ENCODE results near the gene BMPR1B.

The BMPR1B gene

DNA sequence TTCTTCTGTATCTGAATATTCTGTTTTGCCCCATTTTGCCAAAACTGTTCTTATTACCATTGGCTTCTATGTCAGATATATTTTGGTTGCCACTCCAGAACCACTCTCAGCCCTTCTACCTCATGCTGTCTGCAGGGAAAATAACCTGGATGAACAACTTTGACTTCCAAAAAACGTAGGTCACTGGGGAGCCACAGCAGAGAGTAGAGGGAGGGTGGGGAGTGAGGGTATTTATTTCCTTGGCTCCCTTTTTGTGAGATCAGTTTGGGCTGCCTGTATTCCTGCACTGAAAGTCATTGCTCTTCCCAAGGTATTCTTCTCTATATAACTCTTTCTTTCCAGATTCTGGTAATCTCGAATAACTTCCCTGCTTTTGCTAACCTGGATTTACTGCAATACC, 6.3 kb downstream of the BMPR1B start:
- H3K9ac ChIP-seq (ENCODE audit: low read depth, low read length), result no peak overlapping the region
- peaks cover 28% of the 10 kb centered on the region for H3K4me1 ChIP-seq (ENCODE audit: insufficient read depth, low read length)
- peaks cover 2% of the 10 kb centered on the region for H3K27me3 ChIP-seq (ENCODE audit: insufficient read depth, low read length, poor library complexity)
- H3K36me3 ChIP-seq (ENCODE audit: insufficient read depth, low read length), result no peaks in the 10 kb centered on the region
- no peak overlapping the region for H3K4me2 ChIP-seq (ENCODE audit: insufficient read depth, low read length)
- DNase-seq, result no peak
- TF ChIP-seq EZH2 (IDR thresholded peaks at IDR 0.05; ENCODE audit: borderline replicate concordance, low read depth, low read length, severe bottlenecking), result no peak
- TF ChIP-seq, protein P1, sequence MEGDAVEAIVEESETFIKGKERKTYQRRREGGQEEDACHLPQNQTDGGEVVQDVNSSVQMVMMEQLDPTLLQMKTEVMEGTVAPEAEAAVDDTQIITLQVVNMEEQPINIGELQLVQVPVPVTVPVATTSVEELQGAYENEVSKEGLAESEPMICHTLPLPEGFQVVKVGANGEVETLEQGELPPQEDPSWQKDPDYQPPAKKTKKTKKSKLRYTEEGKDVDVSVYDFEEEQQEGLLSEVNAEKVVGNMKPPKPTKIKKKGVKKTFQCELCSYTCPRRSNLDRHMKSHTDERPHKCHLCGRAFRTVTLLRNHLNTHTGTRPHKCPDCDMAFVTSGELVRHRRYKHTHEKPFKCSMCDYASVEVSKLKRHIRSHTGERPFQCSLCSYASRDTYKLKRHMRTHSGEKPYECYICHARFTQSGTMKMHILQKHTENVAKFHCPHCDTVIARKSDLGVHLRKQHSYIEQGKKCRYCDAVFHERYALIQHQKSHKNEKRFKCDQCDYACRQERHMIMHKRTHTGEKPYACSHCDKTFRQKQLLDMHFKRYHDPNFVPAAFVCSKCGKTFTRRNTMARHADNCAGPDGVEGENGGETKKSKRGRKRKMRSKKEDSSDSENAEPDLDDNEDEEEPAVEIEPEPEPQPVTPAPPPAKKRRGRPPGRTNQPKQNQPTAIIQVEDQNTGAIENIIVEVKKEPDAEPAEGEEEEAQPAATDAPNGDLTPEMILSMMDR (IDR thresholded peaks at IDR 0.05; ENCODE audit: borderline replicate concordance, extremely low read depth, low read length, poor library complexity, severe bottlenecking), result no peak
- no peak overlapping the region for H3K27ac ChIP-seq (ENCODE audit: low read length)
- H3K79me2 ChIP-seq (ENCODE audit: insufficient read depth, low read length), result no peaks in the 10 kb centered on the region
- H2AFZ ChIP-seq (ENCODE audit: low read depth, low read length), result no peak overlapping the region
- no peak overlapping the region for H3K4me3 ChIP-seq (ENCODE audit: low read depth in 1 of 2, low read length in 2 of 2)
- H3K9me3 ChIP-seq (ENCODE audit: insufficient read depth, low read length, severe bottlenecking), result no peaks in the 10 kb centered on the region
- no peaks in the 10 kb centered on the region for H4K20me1 ChIP-seq (ENCODE audit: insufficient read depth, low read length)
- no peak for ATAC-seq (ENCODE audit: insufficient read depth, low read depth)

DNA sequence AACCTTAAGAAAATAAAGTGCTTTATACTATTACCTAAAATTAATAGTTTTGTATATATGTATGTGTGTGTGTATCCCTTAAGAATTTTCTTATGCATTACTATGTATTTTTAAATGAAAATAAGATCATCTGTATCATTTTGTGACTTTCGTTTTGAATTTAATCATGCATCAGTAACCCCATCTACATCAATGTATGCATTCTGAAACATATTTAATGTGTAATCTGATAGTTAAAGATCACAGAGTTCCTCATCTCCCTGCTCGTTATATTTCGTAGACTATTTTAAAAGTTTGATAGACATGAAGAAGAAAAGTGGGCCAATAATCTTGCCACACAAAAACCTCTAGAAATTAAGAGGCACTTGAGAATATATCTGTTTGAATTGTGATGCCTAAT, 7.4 kb downstream of the BMPR1B start:
- Histone ChIP-seq H3K4me1 (ENCODE audit: insufficient read depth, low read length) (peaks cover 17% of the 10 kb centered on the region), H4K20me1 (ENCODE audit: insufficient read depth, low read length) (no peaks in the 10 kb centered on the region), H3K79me2 (ENCODE audit: insufficient read depth, low read length) (no peaks in the 10 kb centered on the region), H3K4me3 (ENCODE audit: low read depth in 1 of 2, low read length in 2 of 2) (no peak overlapping the region), H3K4me2 (ENCODE audit: insufficient read depth, low read length) (no peak overlapping the region), H3K27ac (ENCODE audit: low read length) (no peak overlapping the region), H3K9me3 (ENCODE audit: insufficient read depth, low read length, severe bottlenecking) (no peaks in the 10 kb centered on the region), H3K27me3 (ENCODE audit: insufficient read depth, low read length, poor library complexity) (no peaks in the 10 kb centered on the region), H3K36me3 (ENCODE audit: insufficient read depth, low read length) (no peaks in the 10 kb centered on the region), H2AFZ (ENCODE audit: low read depth, low read length) (no peak overlapping the region), H3K9ac (ENCODE audit: low read depth, low read length) (no peak overlapping the region)
- DNase-seq (no peak), ATAC-seq (ENCODE audit: insufficient read depth, low read depth) (no peak)
- TF ChIP-seq, protein P1 (IDR thresholded peaks at IDR 0.05; ENCODE audit: borderline replicate concordance, extremely low read depth, low read length, poor library complexity, severe bottlenecking), result no peak
- no peak for TF ChIP-seq EZH2 (IDR thresholded peaks at IDR 0.05; ENCODE audit: borderline replicate concordance, low read depth, low read length, severe bottlenecking)

DNA sequence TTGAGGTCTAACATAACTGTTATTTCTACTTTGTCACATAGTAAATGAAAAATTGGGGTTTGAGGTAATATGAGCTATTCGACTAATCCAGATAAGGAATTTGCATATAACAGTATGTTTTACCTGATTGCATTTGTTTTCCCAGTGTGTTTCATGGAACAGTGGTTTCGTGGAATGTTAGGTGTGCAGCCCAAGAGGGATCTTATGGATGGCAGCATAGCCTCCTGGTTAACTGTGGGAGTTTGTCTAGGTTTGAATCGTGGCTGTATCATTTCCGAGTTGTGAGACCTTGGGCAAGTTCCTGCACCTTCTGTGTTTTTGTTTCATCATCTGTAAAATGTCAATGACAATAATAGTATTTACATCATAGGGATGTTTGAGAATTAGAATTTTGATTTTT, 7.9 kb downstream of the BMPR1B start:
- DNase-seq, result no peak

More for the DNA sequence above, 7.9 kb downstream of the BMPR1B start:
- Histone ChIP-seq H3K27me3 (ENCODE audit: insufficient read depth, low read length, poor library complexity) (no peaks in the 10 kb centered on the region), H3K27ac (ENCODE audit: low read length) (no peak overlapping the region), H3K9me3 (ENCODE audit: insufficient read depth, low read length, severe bottlenecking) (no peaks in the 10 kb centered on the region), H4K20me1 (ENCODE audit: insufficient read depth, low read length) (no peaks in the 10 kb centered on the region), H3K9ac (ENCODE audit: low read depth, low read length) (no peak overlapping the region), H2AFZ (ENCODE audit: low read depth, low read length) (no peak overlapping the region), H3K4me1 (ENCODE audit: insufficient read depth, low read length) (peaks cover 12% of the 10 kb centered on the region), H3K4me2 (ENCODE audit: insufficient read depth, low read length) (no peak overlapping the region), H3K4me3 (ENCODE audit: low read depth in 1 of 2, low read length in 2 of 2) (no peak overlapping the region), H3K36me3 (ENCODE audit: insufficient read depth, low read length) (no peaks in the 10 kb centered on the region), H3K79me2 (ENCODE audit: insufficient read depth, low read length) (no peaks in the 10 kb centered on the region)
- TF ChIP-seq EZH2 (IDR thresholded peaks at IDR 0.05; ENCODE audit: borderline replicate concordance, low read depth, low read length, severe bottlenecking), result no peak
- TF ChIP-seq, protein P1 (IDR thresholded peaks at IDR 0.05; ENCODE audit: borderline replicate concordance, extremely low read depth, low read length, poor library complexity, severe bottlenecking), result no peak
- ATAC-seq (ENCODE audit: insufficient read depth, low read depth), result no peak

Measured in DND-41 (cell line).